Stimulated activated CD8-positive, alpha-beta memory T cell treated with anti-CD3 and anti-CD28 coated beads, Interleukin-7, amount 100 ng/mL, for 24 hours (primary cell): ENCODE measurements around the gene SCN4B.

ENCODE experiments used
- DNase-seq: peaks from one replicate; pipeline ENCODE4 v3.0.0-alpha.2; 2020; ENCODE audit warnings: low read depth

The SCN4B gene

GRCh38 chr11:118099838-118100556 is 52.6 kb downstream of the SCN4B start:
- no peak for DNase-seq

GRCh38 chr11:118098996-118099837 is 53.4 kb downstream of the SCN4B start:
- DNase-seq: no peak

- DNase-seq: no peak
These were observed 56.7 kb downstream of the SCN4B start for GRCh38 chr11:118095967-118096367.

- DNase-seq: no peak
These were observed 57.1 kb downstream of the SCN4B start for GRCh38 chr11:118095493-118095892.

- no peak for DNase-seq
These were observed 59.6 kb downstream of the SCN4B start for GRCh38 chr11:118092907-118093571.

GRCh38 chr11:118091690-118092089 is 60.9 kb downstream of the SCN4B start:
- no peak for DNase-seq

- DNase-seq: no peak
These were observed 62.0 kb downstream of the SCN4B start for GRCh38 chr11:118090545-118091162.

GRCh38 chr11:118088531-118088930 is 64.1 kb downstream of the SCN4B start:
- DNase-seq: no peak

- DNase-seq: no peak
These were observed 64.7 kb downstream of the SCN4B start for GRCh38 chr11:118087931-118088330.

- DNase-seq: no peak
These were observed 65.5 kb downstream of the SCN4B start, which contains the start of gene SMIM35 for GRCh38 chr11:118086913-118087768. SMIM35 (minus strand) TSS chr11:118086963; CDS start chr11:118086757, 206 bp downstream.

- no peak for DNase-seq
These were observed 68.0 kb downstream of the SCN4B start for GRCh38 chr11:118084656-118085055.

- DNase-seq: no peak
These were observed 68.4 kb downstream of the SCN4B start for GRCh38 chr11:118084247-118084646.
